HuH-7 (cell line): ENCODE results near the gene AAMP.
"Not testable (repeated sequence)": the region's sequence is repeated elsewhere in the genome, so short reads cannot be mapped to it uniquely, and the experiment has no call there.

Source experiments
- DNase-seq: peaks from one replicate; pipeline ENCODE4 v3.0.0; 2011; ENCODE audit warnings: low spot score

AAMP gene

GRCh38 chr2:218274586-218274985 lies 4.6 kb upstream of the AAMP start:
- DNase-seq: no peak

- DNase-seq: no peak
Observed at GRCh38 chr2:218273908-218274249, 3.9 kb upstream of the AAMP start.

- not testable (repeated sequence) for DNase-seq
Observed at GRCh38 chr2:218273214-218273907, 3.4 kb upstream of the AAMP start.

GRCh38 chr2:218272531-218273212 lies 2.7 kb upstream of the AAMP start:
- DNase-seq: peak; percentile 86

GRCh38 chr2:218271865-218272530 lies 2.1 kb upstream of the AAMP start:
- DNase-seq: no peak

- no peak for DNase-seq
Observed at GRCh38 chr2:218271487-218271797, 1.5 kb upstream of the AAMP start.

- no peak for DNase-seq
Observed at GRCh38 chr2:218270721-218271486, 967 bp upstream of the AAMP start.

- no peak for DNase-seq
Observed at GRCh38 chr2:218267259-218267658, 2.7 kb downstream of the AAMP start.

GRCh38 chr2:218266316-218266979 lies 3.5 kb downstream of the AAMP start:
- DNase-seq: no peak

- DNase-seq: no peak
Observed at GRCh38 chr2:218265626-218266025, 4.3 kb downstream of the AAMP start.

- DNase-seq: peak; percentile 74
Observed at GRCh38 chr2:218264773-218265561, 5.0 kb downstream of the AAMP start.

- no peak for DNase-seq
Observed at GRCh38 chr2:218263817-218264641, 5.9 kb downstream of the AAMP start.

GRCh38 chr2:218262631-218263586 lies 7.0 kb downstream of the AAMP start:
- DNase-seq: no peak

GRCh38 chr2:218262237-218262600 lies 7.7 kb downstream of the AAMP start:
- no peak for DNase-seq

- no peak for DNase-seq
Observed at GRCh38 chr2:218261423-218262236, 8.3 kb downstream of the AAMP start.

GRCh38 chr2:218260742-218261422 lies 9.1 kb downstream of the AAMP start, which contains the start of gene GPBAR1:
Gene GPBAR1 (plus strand): TSS chr2:218261015. CDS start chr2:218262725, 1,710 bp downstream.
- DNase-seq: no peak

GRCh38 chr2:218260166-218260565 lies 9.8 kb downstream of the AAMP start:
- DNase-seq: no peak
